Ovary (tissue), 3 donors: ENCODE measurements around the gene ASB8.

Experiments
- CTCF ChIP-seq, 3 donors: fragments of 450-650 bp in 2 of 3; fragments of 200-600 bp in 1 of 3; IDR thresholded peaks; one replicate each; pipeline versions ENCODE4 v1.5.1 to v1.8.0; 2016 to 2022; ENCODE audit warnings: antibody characterized with exemption in 3 of 3, mild to moderate bottlenecking in 1 of 3
- EP300 ChIP-seq: sonication (generic); formaldehyde crosslinking; IDR thresholded peaks from one replicate; pipeline ENCODE4 v1.6.1; 2017; ENCODE audit warnings: antibody characterized with exemption
- donor health status: DM: no; HTN: no; CAD: no.

GRCh38 chr12:48175613-48176416, 18.5 kb upstream of the ASB8 start:
- TF ChIP-seq CTCF (IDR thresholded peaks at IDR 0.05) (no peak), EP300 (no peak)
